DMS79 treated with DMSO at 0.1 percent for 48 hours (cell line): ENCODE data around the gene RPS6KC1.
"Not testable (repeated sequence)": the region's sequence is repeated elsewhere in the genome, so short reads cannot be mapped to it uniquely, and the experiment has no call there.

Experiments used
- DNase-seq: peaks from one replicate; lab custom pipeline; 2025; lab: John Stamatoyannopoulos, UW

The RPS6KC1 gene, protein sequence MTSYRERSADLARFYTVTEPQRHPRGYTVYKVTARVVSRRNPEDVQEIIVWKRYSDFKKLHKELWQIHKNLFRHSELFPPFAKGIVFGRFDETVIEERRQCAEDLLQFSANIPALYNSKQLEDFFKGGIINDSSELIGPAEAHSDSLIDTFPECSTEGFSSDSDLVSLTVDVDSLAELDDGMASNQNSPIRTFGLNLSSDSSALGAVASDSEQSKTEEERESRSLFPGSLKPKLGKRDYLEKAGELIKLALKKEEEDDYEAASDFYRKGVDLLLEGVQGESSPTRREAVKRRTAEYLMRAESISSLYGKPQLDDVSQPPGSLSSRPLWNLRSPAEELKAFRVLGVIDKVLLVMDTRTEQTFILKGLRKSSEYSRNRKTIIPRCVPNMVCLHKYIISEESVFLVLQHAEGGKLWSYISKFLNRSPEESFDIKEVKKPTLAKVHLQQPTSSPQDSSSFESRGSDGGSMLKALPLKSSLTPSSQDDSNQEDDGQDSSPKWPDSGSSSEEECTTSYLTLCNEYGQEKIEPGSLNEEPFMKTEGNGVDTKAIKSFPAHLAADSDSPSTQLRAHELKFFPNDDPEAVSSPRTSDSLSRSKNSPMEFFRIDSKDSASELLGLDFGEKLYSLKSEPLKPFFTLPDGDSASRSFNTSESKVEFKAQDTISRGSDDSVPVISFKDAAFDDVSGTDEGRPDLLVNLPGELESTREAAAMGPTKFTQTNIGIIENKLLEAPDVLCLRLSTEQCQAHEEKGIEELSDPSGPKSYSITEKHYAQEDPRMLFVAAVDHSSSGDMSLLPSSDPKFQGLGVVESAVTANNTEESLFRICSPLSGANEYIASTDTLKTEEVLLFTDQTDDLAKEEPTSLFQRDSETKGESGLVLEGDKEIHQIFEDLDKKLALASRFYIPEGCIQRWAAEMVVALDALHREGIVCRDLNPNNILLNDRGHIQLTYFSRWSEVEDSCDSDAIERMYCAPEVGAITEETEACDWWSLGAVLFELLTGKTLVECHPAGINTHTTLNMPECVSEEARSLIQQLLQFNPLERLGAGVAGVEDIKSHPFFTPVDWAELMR

DNA sequence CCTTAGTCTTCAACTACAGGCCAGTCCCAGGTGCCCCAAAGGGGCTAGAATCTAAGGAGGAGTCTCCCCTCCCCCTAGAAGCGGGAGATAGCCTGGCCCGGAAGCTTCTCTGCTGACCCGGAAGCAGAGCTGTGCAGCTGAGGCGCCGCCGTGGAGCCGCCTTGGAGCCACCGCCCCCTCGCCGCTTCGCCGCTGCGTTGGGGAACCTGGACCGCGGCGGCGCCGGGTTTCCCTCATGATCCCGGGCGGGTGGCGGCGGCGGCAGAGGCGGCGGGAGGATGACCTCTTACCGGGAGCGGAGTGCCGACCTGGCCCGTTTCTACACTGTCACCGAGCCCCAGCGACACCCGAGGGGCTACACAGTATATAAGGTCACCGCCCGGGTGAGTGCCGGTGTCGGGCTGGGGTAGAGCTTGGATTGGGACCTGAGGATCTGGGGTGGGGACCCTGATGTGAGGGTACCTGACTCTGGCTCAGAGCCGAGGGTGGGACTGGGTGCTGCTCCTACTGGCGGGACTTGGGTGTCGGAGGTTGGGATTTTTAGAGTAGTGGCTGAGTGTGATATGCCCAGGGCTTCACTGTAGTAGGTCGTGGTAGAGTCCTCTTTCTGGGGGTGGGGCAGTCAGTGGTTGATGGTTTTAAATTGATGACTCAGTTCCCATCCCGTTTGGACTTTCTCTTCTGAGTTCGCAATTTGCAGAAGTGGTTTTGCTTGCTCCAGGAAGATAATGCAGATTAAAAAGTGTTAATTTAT, at the start of gene RPS6KC1:
Gene RPS6KC1, plus strand, starts transcription at position 115 of the 754 bp plus-strand sequence. Its CDS starts 164 bp downstream, at position 279.
- DNase-seq = peak; percentile 81

DNA sequence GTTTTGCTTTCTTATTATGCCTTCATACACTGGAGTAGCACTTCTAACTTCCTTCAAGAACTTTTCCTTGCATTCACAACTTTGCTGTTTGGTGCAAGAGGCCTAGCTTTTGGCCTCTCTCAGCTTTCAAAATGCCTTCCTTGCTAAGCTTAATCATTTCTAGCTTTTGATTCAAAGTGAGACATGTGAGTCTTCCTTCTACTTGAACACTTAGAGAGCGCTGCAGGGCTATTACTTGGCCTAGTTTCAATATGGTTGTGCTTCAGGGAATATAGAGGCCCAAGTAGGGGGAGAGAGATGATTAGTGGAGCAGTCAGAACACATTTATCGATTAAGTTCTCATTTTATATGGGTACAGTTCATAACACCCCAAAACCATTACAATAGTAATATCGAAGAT, 47.8 kb upstream of the RPS6KC1 start:
- no peak for DNase-seq

DNA sequence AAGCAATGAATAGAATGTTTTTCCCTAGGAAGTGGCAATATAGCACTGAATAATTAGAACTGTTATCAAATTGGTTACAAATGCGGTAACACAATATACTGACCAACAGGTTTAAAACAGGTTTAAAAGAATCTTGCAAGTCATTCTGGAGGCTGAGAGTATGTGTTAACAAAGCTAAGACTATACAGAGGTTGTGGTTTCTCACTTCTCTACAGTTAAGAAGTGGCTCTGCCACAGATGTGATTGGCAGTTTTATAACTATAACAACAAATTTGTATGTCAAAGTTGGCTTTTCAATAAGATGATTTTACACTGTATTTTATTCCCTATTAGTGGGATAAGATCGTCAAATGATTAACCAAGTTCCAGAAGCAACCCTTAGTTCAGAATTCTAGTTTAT, 42.5 kb upstream of the RPS6KC1 start:
- no peak for DNase-seq

DNA sequence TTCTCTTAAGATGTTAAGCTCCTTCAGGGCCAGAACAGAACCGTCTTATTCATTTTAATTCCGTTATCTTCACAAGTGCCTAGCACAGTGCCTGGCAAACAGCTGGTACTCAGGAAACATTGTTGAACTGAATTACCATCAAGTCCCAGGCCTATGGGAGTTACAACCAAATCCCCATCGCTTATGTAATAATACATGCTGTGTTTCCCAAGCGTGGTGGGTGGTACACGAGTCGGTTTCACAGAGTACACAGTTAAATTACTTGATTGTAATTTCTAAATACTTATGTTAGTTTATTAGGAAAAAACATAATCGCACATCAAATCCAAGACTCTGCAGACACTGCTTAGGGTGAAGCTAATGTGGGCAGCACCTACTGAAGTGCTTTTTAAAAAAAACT, 36.4 kb upstream of the RPS6KC1 start:
- DNase-seq = peak; percentile 28

DNA sequence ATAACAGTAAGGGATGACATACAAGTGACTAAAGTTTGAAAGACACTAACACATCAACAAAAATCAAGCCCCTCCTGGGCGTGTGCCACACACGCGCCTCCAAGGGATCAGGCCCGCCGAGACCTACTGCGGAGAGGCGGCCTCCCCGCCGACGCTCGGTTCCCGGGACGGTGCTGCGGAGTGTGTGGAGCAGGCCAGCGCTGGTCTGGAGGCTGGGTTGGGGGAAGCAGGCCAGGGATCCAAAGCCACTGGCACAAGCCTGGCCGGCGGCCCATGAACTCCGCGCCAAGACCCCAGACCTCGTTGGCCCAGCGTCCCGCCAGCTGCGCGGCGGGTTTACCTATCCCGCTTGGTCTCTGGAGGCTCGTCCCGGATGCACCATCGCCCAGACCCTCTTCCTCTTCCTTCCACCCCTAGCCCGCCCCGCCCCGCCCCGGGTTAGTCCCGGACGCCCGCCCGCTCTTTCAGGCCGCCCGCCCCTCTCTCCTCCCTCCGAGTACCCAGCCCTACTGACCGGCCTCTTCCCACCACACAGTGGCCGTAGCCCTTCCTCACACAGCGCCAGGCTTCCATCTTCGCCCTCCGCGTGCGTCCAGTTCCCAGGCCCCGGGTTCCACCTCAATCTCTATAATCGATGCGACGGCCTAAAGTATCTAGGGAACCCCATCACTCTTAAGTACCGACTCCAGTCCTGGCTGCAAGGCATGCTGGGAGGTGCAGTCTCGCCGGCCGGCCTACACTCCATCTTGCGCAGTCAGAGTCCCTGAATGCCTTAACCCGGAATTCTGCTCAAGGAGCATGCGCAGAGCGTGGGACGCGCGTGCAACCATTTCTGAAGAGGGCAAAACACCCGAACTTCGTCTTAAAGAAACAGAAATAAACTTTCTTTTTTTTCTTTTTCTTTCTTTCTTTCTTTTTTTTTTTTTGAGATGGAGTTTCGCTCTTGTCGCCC, 35.7 kb upstream of the RPS6KC1 start, which contains the start of gene ANGEL2:
Gene ANGEL2, minus strand, starts transcription at position 769 of the 952 bp plus-strand sequence. Its CDS starts 196 bp downstream, at position 573.
- DNase-seq = peak; percentile 95

DNA sequence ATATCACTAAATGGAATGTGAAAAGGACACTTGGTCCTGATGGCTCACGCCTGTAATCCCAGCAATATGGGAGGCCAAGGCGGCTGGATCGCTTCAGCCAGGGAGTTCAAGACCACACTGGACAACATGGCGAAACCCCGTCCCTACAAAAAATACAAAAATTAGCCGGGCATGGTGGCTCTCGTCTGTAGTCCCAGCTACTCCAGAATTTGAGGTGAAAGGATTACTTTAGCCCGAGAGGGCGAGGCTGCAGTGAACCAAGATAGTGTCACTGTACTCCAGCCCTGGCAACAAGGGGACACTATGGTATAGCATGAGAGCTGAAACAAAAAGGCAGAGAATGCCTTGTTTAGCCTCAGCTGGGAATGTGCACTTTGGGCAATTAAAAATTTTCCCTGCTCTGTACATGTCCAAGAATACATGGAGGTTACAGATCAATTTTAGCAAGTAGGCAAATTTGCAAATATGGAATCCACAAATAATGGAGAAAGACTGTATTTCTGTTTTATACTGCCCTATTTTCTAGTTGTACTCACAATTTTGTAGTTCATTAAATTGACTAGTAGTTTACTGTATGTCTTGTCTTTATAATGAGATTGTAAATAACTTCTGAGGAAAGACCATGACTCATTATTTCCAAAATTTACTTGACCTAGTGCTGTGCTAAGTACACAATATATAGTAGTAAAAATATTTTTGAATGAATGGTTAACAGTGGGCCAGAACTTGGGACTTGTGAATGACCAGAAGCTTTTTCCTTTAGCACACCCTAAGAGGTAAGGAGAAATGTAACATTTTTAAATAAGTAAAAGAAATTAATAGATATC, 33.4 kb upstream of the RPS6KC1 start:
- DNase-seq = no peak

DNA sequence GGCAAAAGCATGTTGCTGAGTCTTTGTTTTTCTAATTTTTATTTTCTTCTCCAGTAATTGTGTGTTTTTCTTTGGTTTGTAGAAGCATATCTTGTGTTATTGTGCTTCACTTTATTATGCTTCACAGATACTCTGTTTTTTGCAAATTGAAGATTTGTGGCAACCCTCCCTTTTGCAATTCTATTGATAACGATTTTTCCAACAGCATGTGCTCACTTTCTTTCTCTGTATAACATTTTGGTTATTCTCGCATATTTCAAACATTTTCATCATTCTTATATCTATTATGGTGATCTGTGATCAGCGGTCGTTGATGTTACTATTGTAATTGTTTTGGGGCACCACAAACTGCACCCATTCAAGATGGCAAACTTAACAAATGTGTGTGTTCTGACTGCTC, 31.6 kb upstream of the RPS6KC1 start:
- DNase-seq = no peak

DNA sequence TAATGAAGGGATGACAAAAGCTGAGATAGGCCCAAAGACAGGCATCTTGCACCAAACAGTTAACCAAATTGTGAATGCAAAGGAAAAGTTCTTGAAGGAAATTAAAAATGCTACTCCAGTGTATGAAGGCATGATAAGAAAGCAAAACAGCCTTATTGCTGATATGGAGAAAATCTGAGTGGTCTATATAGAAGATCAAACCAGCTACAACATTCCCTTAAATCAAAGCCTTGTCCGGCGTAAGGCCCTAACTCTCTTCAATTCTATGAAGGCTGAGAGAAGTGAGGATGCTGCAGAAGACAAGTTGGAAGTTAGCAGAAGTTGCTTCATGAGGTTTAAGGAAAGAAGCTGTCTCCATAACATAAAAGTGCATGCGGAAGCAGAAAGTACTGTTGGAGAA, 31.0 kb upstream of the RPS6KC1 start:
- DNase-seq = no peak

DNA sequence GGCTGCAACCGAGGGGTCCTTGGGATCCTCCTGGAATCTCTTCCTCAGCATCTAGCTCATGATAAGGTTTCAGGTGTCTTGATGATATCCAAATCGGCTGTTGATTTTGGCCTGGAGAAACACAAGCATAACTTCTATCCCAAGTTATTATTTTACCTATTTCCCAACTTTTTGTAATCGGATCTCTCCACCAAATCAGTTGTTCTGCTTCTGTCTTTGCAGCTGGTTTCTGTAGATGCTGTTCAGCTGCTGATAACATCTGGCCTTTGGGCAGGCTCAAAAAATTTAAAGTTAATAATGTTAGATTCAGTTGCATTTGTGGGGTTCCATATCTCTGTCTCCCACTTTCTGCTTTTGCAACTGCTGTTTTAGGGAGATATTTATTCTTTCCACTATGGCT, 24.0 kb upstream of the RPS6KC1 start:
- not testable (repeated sequence) for DNase-seq

DNA sequence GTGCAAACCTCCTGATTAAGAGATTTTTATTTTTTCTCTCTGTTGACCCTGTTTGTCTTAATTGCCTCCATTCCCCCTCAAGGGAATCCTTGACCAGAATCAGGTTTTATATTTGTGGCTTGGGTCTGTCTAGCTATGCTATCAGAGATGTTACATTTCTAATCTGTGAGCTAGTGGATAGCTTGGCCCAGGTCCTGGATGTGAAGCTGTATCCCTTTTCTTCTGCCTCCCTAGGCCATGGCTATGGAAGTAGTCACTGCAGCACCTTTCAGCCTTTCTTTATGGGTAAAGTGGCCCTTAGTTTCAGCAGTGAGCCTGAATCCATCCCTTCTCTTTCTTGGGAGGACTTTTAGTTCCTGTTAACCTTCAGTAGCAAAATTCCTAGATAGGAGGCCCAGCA, 18.4 kb upstream of the RPS6KC1 start:
- no peak for DNase-seq

DNA sequence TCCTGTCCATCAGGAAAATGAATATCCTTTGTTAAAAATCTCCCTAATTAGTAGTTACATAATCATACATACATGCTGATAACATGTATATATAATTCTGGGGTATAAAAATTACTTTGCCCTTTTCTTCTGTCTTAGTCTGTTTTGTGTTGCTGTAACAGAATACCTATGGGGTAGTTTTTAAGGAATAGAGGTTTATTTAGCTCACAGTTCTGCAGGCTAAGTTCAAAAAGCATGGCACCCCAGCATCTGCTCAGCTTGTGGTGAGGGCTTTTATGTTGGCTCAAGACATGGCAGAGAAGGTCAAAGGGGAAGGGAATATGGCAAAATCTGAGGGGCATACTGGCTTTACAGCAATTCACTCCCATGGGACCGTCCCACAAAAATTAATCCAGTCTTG, 16.3 kb upstream of the RPS6KC1 start:
- DNase-seq = no peak

DNA sequence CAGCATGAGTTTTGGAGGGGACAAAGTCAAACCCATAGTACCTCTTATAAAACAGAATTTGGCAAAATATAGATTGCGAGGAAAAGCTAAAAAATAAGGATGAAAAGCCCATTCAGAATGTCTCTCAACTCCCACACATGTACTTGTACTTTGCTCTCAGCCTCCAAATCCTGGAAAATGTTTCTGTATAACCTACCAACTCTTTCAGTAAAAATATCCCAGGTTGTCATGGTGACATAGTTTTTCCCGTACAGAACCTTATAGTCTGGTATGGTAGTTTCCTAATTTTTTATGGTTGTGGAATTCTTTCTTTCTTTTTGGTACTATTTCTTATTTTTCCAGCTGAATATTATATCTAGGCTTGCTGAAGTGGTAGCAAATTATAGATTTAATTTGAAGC, 15.5 kb upstream of the RPS6KC1 start:
- DNase-seq = no peak

DNA sequence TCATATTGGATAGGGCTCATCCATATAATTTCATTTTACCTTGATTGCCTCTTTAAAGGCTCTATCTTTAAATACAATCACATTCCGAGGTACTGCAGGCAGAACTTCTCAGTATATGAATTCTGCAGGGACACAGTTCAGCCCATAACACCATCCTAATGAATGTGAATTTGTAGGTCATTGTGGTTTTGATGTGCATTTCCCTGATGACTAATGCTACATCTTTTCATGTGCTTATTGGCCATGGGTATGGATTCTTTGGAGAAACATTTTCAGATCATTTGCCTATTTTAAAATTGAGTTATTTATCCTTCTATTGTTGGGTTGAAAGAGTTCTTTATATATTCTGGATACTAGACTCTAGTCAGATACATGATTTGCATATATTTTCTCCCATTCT, 9.6 kb upstream of the RPS6KC1 start:
- no peak for DNase-seq

DNA sequence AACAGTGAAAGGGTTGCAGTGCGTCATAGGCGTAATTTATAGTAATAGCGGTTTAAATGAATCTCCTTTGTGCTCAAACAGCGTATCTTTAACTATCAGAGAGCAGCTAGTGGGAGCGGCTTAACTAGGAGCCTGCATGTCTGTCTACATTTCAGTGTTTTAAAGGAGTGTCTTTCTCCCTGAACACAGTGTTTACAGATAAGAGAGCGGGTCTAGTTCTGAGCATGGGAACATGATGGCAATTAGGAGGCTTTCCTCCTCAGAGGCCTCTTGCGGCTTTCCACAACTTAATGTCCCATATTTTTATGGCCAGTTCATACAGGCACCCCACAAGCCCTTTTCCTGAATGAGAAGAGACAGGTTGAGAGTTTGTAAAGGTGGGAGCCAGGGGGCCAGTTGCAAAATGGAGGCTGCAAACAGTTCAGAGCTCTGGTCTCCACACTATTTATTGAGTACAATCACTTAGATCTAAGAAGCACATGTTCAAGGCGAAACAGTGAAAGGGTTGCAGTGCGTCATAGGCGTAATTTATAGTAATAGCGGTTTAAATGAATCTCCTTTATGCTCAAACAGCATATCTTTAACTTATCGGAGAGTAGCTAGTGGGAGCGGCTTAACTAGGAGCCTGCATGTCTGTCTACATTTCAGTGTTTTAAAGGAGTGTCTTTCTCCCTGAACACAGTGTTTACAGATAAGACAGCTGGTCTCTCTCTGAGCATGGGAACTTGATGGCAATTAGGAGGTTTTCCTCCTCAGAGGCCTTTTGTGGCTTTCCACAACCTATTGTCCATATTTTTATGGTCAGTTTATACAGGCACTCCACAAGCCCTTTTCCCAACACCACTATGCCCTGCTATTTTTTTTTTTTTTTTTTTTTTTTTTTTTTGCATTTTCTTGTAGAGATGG, 5.5 kb upstream of the RPS6KC1 start:
- DNase-seq = not testable (repeated sequence)

DNA sequence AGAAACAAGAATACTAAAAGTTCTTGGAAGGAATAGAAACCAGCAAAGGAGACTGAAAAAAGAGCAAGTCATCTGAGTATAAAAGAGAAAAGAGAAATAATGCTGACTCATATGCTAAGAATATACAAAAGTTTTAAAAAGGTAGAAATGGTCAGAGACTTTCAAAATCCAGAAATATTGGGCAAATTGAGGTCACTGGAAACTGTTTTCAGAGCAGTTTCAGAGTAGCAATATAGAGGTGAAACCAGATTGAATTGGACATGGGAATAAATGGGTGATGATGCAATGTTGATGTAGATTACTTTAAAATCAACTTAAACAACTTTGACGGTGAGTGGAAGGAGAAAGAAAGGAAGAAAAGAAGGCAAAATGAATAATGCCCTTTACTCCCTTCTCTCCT, 1.8 kb upstream of the RPS6KC1 start:
- DNase-seq = no peak

DNA sequence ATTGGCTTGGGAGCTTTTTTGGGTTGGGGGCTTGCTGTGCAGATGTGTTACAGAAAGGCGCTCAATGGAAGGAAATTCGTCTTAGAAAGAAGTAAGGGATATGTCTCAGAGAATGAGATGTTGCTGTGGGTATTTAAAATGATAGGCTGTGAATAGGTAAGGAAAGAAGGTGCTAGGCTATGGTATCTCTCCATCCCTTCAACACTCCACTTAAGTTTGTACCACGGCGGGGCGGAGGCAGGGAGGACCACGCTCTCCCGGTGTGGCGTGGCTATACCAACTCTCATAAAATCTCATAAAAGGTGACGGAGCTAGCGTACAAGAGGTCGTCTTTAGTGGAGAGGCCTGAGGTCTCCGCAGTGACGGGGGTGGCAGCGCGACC, 305 bp upstream of the RPS6KC1 start:
- no peak for DNase-seq

DNA sequence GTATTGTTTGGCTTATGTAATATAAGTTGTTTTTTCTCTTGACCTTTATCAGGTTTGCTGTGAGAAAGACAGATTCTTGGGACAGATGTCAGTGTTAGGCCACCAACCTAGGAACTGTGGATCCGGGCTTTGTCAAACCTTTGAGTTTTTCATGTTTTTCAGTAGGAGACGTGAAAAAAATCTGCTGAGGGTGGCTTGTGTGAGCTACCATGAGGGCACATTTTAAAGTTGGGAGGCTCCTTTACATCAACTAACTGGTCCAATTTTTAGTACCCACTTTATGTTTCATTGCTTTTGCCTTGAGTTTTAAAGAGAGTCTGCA, 801 bp downstream of the RPS6KC1 start:
- DNase-seq = no peak

DNA sequence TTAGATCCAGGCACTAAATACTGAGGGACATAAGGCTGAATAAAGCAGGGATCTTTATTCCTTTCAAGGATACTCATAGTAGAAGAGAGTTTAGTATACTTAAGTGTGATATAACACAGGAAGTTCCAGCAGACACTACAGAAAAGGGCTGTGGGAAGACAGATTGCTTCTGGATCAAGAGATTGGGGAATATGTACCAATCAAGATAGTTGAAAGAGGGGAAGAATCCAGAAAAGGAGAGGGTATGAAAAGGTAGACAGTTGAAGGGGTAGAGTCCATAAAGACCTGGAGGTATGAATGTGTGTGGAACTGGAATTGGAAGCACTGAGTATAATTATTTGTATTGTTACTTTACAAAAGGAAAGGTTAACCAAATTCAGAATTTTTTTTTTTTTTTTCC, 2.4 kb downstream of the RPS6KC1 start:
- no peak for DNase-seq

DNA sequence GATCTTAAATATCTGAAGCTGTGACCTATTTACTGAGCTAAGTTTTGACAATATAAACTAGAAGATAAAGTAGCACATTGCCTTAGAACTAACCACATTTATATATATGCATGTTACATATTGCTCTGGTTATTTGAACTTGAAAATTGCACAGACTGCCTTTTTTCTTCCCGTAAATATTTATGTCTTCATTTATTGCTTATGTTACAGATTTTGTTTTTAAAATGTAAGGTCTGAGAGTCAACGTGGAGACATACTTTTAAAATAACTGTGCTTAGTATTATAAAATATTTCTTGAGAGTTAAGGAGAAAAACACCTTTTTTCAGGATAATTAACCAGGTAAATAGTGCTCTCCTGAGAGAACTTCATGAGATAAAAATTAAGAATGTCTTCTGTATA, 3.1 kb downstream of the RPS6KC1 start:
- DNase-seq = no peak
